GM10266 (cell line): Measurements from ENCODE around the gene CYGB.

Experiments used
- DNase-seq: peaks from one replicate; pipeline ENCODE4 v3.0.0; 2012; ENCODE audit errors: extremely low spot score
- TF ChIP-seq, protein P1 (sequence below): IDR thresholded peaks from 2 replicates; pipeline ENCODE4 v1.5.1; 2012; ENCODE audit warnings: mild to moderate bottlenecking, low read depth; ENCODE audit not compliant: control insufficient read depth, insufficient read depth; ENCODE audit errors: missing control alignments

The CYGB gene

DNA sequence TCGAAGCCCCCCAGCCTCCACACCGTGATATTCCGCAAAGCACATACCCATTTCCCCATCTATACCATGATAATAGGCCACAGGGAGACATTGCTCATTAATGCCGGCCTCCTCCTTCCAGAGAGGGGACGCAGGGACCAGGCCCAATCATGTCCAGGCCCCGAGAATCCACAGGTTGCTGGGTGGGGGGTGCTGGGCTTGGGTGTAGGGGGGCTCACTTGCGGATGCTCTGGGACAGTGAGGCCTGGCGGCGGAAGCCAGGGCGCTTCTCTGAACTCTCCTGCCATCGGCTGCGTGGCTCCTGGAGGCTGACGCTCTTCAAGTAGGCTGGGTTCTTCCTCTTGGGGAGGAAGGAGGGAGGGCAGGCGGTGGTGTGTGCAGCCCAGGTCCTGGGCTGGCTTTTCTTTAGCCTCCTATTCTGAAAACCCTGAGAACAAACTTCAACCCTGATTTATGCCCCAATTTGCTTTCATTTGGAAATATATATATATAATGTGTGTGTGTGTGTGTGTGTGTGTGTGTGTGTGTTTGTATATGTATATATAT, 57.9 kb downstream of the CYGB start:
- DNase-seq: no peak
- TF ChIP-seq, protein P1, sequence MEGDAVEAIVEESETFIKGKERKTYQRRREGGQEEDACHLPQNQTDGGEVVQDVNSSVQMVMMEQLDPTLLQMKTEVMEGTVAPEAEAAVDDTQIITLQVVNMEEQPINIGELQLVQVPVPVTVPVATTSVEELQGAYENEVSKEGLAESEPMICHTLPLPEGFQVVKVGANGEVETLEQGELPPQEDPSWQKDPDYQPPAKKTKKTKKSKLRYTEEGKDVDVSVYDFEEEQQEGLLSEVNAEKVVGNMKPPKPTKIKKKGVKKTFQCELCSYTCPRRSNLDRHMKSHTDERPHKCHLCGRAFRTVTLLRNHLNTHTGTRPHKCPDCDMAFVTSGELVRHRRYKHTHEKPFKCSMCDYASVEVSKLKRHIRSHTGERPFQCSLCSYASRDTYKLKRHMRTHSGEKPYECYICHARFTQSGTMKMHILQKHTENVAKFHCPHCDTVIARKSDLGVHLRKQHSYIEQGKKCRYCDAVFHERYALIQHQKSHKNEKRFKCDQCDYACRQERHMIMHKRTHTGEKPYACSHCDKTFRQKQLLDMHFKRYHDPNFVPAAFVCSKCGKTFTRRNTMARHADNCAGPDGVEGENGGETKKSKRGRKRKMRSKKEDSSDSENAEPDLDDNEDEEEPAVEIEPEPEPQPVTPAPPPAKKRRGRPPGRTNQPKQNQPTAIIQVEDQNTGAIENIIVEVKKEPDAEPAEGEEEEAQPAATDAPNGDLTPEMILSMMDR: no peak

DNA sequence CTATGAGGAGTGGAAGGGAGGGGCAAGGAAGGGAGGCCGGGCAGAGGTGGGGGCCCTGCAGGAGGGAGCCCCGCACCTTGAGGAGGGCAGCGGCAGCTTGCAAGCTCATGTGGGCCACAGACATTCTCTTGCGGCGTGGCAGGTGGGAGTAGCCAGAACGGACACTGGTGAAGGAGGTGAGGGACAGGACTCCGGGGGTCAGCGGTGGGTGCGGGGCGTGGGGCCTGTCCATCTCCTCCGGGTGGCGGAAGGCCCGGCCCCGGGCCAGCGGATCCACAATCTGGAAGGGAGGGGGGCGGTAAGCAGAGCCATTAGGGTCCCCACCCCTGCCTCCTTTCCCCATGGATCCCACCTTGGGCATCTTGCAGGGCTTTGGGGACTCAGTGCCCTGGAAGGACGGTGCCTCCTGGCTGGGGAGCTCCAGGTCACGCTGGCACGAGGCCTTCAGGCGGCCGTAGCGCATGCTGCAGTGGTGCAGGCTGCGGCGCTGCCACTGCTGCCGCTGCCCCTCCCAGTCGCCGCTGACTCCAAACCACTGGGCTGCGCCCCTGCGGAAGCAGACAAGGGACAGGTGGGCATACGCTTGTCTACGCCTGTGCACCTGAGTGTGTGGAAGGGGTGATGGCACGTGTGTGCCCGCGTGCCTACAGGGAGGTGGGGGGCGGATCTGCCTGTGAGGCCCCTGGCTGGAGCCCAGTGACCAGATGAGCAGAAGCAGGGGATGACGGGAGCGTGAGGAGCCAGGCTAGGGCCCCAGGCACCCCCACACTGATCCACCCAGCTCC, 58.6 kb downstream of the CYGB start:
- no peak for DNase-seq
- TF ChIP-seq, protein P1: no peak

DNA sequence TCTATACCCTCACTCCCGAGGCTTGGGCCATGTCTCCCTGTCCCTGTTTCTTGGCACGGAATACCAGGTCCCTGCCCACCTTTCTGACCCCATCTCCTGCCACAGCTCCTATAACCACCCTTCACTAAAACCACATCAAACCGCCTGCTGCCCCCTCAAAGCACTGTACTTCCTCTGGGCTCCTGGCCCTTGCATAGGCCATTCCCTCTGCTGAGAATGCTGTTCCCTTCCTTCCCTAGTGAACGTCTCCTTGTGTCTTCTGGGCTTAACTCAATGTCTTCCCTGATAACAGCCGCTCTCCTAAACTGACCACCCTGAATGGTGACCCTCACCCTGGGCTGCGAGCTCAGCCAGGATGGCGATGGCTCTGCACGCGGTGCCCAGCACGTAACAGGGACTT, 59.4 kb downstream of the CYGB start:
- DNase-seq: no peak
- TF ChIP-seq, protein P1: no peak

DNA sequence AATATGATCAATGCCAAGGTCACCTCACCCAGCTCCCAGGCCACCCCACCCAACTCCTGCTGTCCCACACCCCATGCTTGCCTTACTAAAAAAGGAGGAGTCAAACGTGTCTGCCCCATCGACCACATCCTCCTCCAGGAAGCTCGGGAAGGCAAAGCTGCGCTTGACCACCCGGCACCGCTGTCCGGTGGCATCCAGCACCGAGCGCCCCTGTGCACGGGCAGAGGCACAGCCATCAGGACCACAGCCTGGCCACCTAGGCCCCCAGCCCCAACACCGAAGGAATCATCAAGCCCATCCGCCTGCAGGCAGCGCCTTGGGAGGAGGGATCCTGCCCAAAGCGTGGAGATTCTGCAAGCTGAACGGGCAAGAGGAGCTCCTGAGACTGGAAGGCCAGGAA, 59.9 kb downstream of the CYGB start:
- no peak for DNase-seq
- TF ChIP-seq, protein P1: no peak
